ENCODE data around the gene TUBGCP2. TPM values are rescaled to one million over a fixed set of nuclear protein-coding genes. Genes with fewer than 3 reads are reported as not detected.

Gene TUBGCP2
- total and polyA plus RNA-seq, 9 of the 15 experiments (the other 6 are each of a cell fraction or from before 2014, with no cell fraction given): 4.3 to 56.6 (median 28.4) TPM

- TF ChIP-seq NFRKB (IDR thresholded peaks at IDR 0.05; ENCODE audit: low read depth) (no peak), MYC (IDR thresholded peaks at IDR 0.05; ENCODE audit: low read depth, low read length) (peak; percentile 41; the same call in 1 of the 2 replicates), MYC (CRISPR knock-in tag; IDR thresholded peaks at IDR 0.05; ENCODE audit: borderline replicate concordance, low read depth) (no peak), JUND (IDR thresholded peaks at IDR 0.05; ENCODE audit: borderline replicate concordance, low read depth, low read length) (peak; percentile 86), JUND (tag; IDR thresholded peaks at IDR 0.05; ENCODE audit: borderline replicate concordance, low read depth, low read length) (peak; percentile 73; the same call in 2 of the 3 replicates), JUN (IDR thresholded peaks at IDR 0.05; ENCODE audit: borderline replicate concordance, low read depth, low read length) (no peak), JUN (CRISPR knock-in tag; IDR thresholded peaks at IDR 0.05; ENCODE audit: borderline replicate concordance) (0 out of 2 replicates have a peak, but pooled peaks have one; percentile 46), POLR2AphosphoS5 (IDR thresholded peaks at IDR 0.05; ENCODE audit: control insufficient read depth, insufficient read depth, low read depth, low read length) (peak; percentile 37; the same call in 1 of the 2 replicates), POLR2A (conservative IDR thresholded peaks at IDR 0.05) (peak; percentile 67), ZNF695 (CRISPR knock-in tag; IDR thresholded peaks at IDR 0.05) (no peak), CBFB (CRISPR knock-in tag; IDR thresholded peaks at IDR 0.05) (no peak), SIN3A (IDR thresholded peaks at IDR 0.05; ENCODE audit: borderline replicate concordance in 2 of 2, control insufficient read depth in 1 of 2, low read depth in 2 of 2, low read length in 2 of 2) (peak; percentile 16 to 47; a peak in 2 of 4 replicates), MCM3 (IDR thresholded peaks at IDR 0.05) (no peak), POLR2H (tag; IDR thresholded peaks at IDR 0.05; ENCODE audit: low read depth) (no peak; the same call in 1 of the 2 replicates), ZC3H8 (IDR thresholded peaks at IDR 0.05) (no peak), POU5F1 (IDR thresholded peaks at IDR 0.05; ENCODE audit: borderline replicate concordance, low read depth, low read length, partially characterized antibody) (peak; percentile 60), EZH2 (IDR thresholded peaks at IDR 0.05; ENCODE audit: borderline replicate concordance, low read depth, low read length) (no peak), MTA3 (IDR thresholded peaks at IDR 0.05; ENCODE audit: borderline replicate concordance) (peak; percentile 98), ZBTB7A (IDR thresholded peaks at IDR 0.05; ENCODE audit: borderline replicate concordance, control insufficient read depth, low read depth, low read length) (peak; percentile 92; the same call in 1 of the 2 replicates), HDAC1 (IDR thresholded peaks at IDR 0.05) (0 out of 4 replicates have a peak, but pooled peaks of 1 of the 2 experiments have one; percentile 18), TAF9B (IDR thresholded peaks at IDR 0.05; ENCODE audit: partially characterized antibody) (no peak), MYBL2 (IDR thresholded peaks at IDR 0.05; ENCODE audit: low read depth) (no peak), MYBL2 (CRISPR knock-in tag; IDR thresholded peaks at IDR 0.05; ENCODE audit: borderline replicate concordance) (no peak), ZBTB11 (CRISPR knock-in tag; IDR thresholded peaks at IDR 0.05) (peak in 1 of 3 experiments; percentile 88; a peak in 3 of 6 replicates), TFAP4 (CRISPR knock-in tag; IDR thresholded peaks at IDR 0.05; ENCODE audit: borderline replicate concordance) (peak; percentile 34; the same call in 1 of the 2 replicates)
Observed at GRCh38 chr10:133308421-133309099, at the start of gene TUBGCP2, which contains the start of gene ZNF511 (continued).
